T-helper 9 cell (primary cell): ENCODE results near the gene ZFYVE26.
"Not testable (repeated sequence)": the region's sequence is repeated elsewhere in the genome, so short reads cannot be mapped to it uniquely, and the experiment has no call there.

Source experiments
- DNase-seq: peaks from one replicate; pipeline ENCODE4 v3.0.0-alpha.2; 2020

ZFYVE26 gene

DNA sequence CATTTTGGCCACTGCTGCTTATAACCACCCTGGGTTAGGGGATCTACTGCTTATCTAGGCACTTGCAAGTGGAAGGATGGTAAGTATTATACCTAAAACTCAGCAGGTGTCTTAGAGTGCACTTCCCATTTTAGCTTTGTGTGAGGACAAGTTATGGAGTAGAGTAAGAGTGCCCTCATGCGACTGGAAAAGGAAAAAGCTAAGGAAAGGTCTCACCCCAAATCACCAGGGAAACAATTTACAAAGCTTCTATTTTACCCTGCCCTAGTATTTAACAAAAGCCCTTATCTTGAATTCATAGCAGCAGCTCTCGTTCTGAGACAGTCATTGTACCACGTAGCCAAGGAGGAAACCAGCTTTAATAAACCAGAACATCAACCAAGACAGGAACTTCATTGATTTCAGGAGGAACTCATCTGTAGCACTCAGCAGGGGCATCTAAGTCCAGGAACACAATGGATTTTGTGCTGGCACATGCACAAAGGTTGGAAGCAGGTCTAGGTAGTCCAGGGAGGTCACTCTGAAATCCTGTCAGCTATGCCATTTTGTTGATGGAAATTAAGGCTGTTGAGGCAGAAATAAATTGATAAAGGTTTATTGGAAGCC, 111.8 kb downstream of the ZFYVE26 start:
- DNase-seq = no peak

DNA sequence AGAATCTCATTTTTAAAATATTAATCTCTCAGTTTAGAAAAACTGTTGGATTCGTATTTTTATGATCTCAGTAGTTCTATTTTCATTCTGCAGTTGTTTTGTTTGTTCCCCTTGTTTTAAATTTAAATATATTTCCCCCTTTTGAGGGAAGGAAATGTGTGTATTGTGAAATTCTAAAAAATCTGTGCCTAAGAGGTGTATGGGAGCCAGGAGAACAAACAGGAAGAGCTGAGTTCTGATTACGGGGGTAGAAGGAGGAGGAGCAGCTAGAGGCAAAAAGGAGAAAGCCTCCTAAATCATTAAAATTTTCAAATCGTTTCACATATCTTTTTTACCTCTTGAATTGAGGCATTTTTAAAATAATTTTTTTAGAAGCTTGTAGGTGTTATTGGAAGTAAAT, 112.4 kb downstream of the ZFYVE26 start:
- no peak for DNase-seq

DNA sequence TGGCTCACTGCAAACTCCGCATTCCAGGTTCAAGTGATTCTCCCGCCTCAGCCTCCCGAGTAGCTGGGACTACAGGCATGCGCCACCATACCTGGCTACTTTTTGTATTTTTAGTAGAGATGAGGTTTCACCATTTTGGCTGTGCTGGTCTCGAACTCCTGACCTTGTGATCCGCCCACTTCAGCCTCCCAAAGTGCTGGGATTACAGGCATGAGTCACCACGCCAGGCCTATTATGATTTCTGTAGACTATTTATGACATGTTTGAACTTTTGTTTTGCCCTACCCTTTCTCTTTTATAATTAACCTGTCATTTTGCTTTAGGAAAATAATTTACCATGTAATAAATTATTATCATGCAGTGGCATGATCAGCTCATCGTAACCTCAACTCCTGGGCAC, 114.9 kb downstream of the ZFYVE26 start, which contains the start of gene RDH12:
Gene RDH12 (plus strand): TSS at position 395 of the 400 bp plus-strand sequence. CDS start 20,757 bp downstream, outside the sequence.
- not testable (repeated sequence) for DNase-seq

DNA sequence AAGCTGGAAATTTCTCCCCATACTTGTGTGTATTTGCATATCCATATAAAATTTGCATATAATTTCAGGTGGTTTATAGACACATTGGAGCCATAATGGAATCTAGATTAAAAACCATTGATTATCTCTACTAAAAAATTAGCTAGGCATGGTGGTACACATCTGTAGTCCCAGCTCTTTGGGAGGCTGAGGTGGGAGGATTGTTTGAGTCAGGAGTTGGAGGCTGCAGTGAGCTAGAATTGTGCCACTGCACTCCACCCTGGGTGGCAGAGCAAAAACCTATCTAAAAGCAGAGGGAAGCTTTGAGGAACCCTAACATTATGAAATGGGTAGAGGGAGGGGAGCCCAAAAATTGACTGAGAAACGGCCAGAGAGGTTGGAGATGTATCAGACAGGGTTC, 118.2 kb downstream of the ZFYVE26 start:
- no peak for DNase-seq

DNA sequence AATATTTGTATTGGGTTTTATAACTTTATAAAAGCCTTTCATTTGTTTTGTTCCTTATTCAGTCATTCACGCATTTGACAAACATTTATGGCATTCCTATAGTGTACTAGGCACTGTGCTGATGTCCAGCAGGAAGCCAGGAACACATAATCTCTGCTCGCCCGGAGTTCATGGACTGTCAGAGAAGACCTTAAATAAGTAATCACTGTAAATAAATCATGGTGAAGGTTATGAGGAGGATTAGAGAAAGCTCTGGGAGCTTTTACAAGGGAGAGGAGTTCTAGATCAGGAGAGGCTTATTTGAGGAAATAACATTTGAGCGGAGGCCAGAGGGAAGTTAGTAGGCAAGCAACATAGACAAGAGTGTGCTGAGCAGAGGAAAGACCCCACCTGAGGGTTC, 119.4 kb downstream of the ZFYVE26 start:
- DNase-seq = no peak
